H1 (cell line): Measurements from ENCODE around the gene RANBP9. TPM values are rescaled to one million over a fixed set of nuclear protein-coding genes. Genes with fewer than 3 reads are reported as not detected.

ENCODE experiments used
- ATF2 ChIP-seq: IDR thresholded peaks from 2 replicates; pipeline ENCODE4 v1.6.1; 2012; ENCODE audit warnings: low read length, inconsistent platforms
- BACH1 ChIP-seq: IDR thresholded peaks from 2 replicates; pipeline ENCODE4 v1.6.1; 2012; ENCODE audit warnings: low read length, improper control_type of control experiment
- CEBPB ChIP-seq: IDR thresholded peaks from 2 replicates; pipeline ENCODE4 v1.6.1; 2012; ENCODE audit warnings: low read depth, low read length
- HDAC2 ChIP-seq, 2 experiments: fragments of 300-600 bp in 1 of 2; sonication (generic) in 1 of 2; IDR thresholded peaks; 2 replicates each; pipeline ENCODE4 v1.6.1; 2011 to 2012; ENCODE audit warnings: low read depth in 2 of 2, low read length in 2 of 2, mild to moderate bottlenecking in 2 of 2, moderate library complexity in 2 of 2, borderline replicate concordance in 1 of 2, inconsistent platforms in 1 of 2
- JUND ChIP-seq: IDR thresholded peaks from 2 replicates; pipeline ENCODE4 v1.6.1; 2011; ENCODE audit warnings: mild to moderate bottlenecking, improper control_type of control experiment, low read length
- POLR2A ChIP-seq, 2 experiments: IDR thresholded peaks; 1 replicate in 1 of 2; 2 replicates in 1 of 2; pipeline ENCODE4 v1.6.1; 2011; ENCODE audit warnings: low read depth in 2 of 2, low read length in 2 of 2, mild to moderate bottlenecking in 2 of 2; ENCODE audit errors: control extremely low read depth in 1 of 2
- RBBP5 ChIP-seq: IDR thresholded peaks from 2 replicates; pipeline ENCODE4 v1.7.1; 2012; ENCODE audit warnings: low read depth, mild to moderate bottlenecking, inconsistent platforms, low read length, moderate library complexity, borderline replicate concordance
- polyA plus RNA-seq, 7 experiments: library from polyadenylated mRNA; depleted of rRNA in 3 of 7; stranded (reverse) in 5 of 7; unstranded in 2 of 7; fragments of >200 nt in 5 of 7; fragments of 200-250 nt in 2 of 7; gene quantifications; 1 replicate in 5 of 7; 2 replicates in 1 of 7; 4 replicates in 1 of 7; pipeline versions ENCODE4 v1.2.1 to v1.2.3, GENCODE V29; 2011 to 2013; ENCODE audit warnings: missing spikeins in 2 of 7, mixed read lengths in 2 of 7
- total RNA-seq: library from RNA; stranded (reverse); fragmentation: NEBNext Ultra II Directional; extraction: Animal tissue kit (Norgen Biotek cat#: 25700); gene quantifications from 2 replicates; pipeline ENCODE4 v1.2.1, GENCODE V29; 2021

The RANBP9 gene
- total and polyA plus RNA-seq, 2 of the 8 experiments (the other 6 are each of a cell fraction or from before 2014, with no cell fraction given), result 13.0 to 36.7 TPM

GRCh38 chr6:13724182-13724581, 12.5 kb upstream of the RANBP9 start (continued):
- TF ChIP-seq ATF2 (no peak), JUND (no peak), BACH1 (no peak), HDAC2 (IDR thresholded peaks at IDR 0.05; ENCODE audit: borderline replicate concordance in 1 of 2, low read depth in 2 of 2, low read length in 2 of 2) (no peak), RBBP5 (no peak), POLR2A (IDR thresholded peaks at IDR 0.05; ENCODE audit: control extremely low read depth in 1 of 2, low read depth in 2 of 2, low read length in 2 of 2) (no peak), CEBPB (no peak)
